CD4-positive, alpha-beta T cell treated with Interferon gamma for 1 hour (primary cell): ENCODE data around the gene KCNIP1.

Experiments used
- DNase-seq: peaks from one replicate; pipeline ENCODE4 v3.0.0-alpha.2; 2020

Gene KCNIP1

GRCh38 chr5:170603578-170604565 lies 100.1 kb downstream of the KCNIP1 start:
- no peak for DNase-seq

GRCh38 chr5:170606941-170607340 lies 103.1 kb downstream of the KCNIP1 start:
- no peak for DNase-seq

DNA sequence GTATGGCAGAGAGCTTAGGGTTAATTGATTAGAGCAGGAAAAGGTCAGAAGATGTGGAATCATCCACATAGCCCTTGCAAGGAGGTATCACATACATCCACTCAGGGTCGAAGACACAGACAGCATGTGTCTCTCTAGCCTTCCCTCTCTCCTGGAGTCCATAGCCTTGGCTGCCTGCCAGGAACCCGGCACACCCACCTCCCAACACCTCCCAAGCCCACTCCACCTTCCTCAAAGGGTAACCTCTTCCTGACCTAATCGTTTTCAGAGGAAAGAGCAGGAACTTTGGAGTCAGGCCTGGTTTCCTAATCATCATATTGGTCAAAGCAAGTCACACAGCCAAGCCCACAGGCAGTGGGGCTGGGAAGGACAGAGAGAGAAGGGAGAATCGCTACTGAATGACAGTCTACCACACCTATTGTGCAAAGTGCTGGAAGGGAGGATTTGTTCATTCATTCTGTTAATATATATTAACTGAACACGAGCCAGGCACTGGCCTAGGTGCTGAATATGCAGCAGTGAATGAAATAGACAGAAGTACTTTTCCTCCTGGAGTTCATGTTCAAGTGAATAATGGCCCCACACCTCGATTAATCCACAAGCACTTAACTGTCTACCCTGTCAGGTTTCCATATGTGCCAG lies 107.8 kb downstream of the KCNIP1 start:
- no peak for DNase-seq

GRCh38 chr5:170612256-170612678 lies 108.4 kb downstream of the KCNIP1 start:
- no peak for DNase-seq

- no peak for DNase-seq
Observed at GRCh38 chr5:170614065-170614490, 110.3 kb downstream of the KCNIP1 start.

- no peak for DNase-seq
Observed at GRCh38 chr5:170614720-170615119, 110.9 kb downstream of the KCNIP1 start.

- no peak for DNase-seq
Observed at GRCh38 chr5:170617533-170618490, 114.0 kb downstream of the KCNIP1 start.

DNA sequence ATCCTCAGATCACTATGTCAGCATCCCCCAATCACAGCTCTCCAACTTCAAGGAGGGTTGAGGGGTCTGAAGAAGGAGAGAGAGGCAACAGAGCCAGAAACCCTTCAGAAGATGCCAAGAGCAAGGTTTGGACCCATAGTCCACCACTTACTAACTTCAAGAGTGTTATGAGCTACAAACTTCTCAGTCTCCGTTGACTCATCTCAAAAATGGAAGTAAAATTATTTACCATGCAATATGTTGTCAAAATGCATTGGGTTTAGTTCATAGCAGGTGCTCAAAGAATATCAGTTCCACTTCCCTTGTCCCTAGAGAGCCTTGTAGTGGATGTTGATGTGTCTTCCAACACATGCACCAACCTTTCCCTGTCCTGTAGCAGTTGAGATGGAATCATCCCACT lies 116.0 kb downstream of the KCNIP1 start:
- no peak for DNase-seq

GRCh38 chr5:170622933-170623332 lies 119.1 kb downstream of the KCNIP1 start:
- no peak for DNase-seq

GRCh38 chr5:170623576-170624181 lies 119.9 kb downstream of the KCNIP1 start:
- DNase-seq: peak; percentile 14

- DNase-seq: no peak
Observed at GRCh38 chr5:170625221-170626165, 121.7 kb downstream of the KCNIP1 start.

DNA sequence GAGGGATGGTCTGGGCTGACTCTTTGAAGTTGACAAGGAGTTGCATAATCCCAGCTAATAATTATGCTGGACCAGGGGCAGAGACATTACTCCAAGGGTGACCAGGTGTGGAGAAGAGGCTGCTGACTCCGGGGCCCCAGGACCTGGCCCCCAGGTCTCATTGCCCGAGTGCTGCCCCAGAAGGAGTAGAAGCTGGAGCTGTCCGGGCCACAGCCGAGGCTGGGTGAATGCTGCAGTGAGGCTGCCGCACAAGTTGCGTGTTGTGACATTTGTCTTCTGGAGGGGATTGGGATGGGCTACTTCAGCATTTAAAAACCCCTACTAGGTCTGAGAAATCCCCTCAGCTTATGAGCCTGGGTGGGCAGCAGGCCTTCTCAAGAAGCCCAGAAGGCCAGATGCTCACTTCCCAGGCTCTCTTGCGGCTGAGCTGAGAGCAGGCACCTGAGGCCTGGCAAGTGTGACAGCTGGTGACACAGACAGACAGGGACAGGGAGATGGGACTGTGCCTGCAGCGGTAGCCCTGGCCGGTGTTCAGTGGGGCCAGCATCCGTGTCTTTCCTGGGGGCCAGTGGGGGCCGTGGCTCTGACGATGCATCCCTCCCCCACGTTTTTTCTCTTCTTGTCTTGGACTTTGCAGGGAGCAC lies 122.8 kb downstream of the KCNIP1 start:
- DNase-seq: no peak

DNA sequence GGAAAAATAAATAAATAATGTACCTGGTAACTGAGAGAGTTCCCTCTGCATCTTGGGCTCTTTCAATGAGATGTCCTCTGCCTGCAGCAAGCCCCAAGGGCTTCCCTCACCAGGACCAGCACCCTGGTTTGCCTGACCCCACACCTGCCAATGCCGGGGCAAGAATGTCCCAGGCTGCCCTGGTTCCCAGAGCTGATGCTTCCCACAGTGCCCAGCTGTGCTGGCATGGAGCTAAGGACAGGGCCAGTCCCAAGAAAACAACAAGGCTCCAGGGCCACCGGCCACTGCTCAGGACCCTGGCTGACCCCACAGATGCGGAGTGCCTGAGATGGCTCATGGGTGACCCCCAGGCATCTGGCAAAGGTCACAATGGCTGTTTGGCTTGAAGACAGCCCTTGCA lies 123.5 kb downstream of the KCNIP1 start:
- no peak for DNase-seq

- no peak for DNase-seq
Observed at GRCh38 chr5:170628028-170628427, 124.2 kb downstream of the KCNIP1 start.

DNA sequence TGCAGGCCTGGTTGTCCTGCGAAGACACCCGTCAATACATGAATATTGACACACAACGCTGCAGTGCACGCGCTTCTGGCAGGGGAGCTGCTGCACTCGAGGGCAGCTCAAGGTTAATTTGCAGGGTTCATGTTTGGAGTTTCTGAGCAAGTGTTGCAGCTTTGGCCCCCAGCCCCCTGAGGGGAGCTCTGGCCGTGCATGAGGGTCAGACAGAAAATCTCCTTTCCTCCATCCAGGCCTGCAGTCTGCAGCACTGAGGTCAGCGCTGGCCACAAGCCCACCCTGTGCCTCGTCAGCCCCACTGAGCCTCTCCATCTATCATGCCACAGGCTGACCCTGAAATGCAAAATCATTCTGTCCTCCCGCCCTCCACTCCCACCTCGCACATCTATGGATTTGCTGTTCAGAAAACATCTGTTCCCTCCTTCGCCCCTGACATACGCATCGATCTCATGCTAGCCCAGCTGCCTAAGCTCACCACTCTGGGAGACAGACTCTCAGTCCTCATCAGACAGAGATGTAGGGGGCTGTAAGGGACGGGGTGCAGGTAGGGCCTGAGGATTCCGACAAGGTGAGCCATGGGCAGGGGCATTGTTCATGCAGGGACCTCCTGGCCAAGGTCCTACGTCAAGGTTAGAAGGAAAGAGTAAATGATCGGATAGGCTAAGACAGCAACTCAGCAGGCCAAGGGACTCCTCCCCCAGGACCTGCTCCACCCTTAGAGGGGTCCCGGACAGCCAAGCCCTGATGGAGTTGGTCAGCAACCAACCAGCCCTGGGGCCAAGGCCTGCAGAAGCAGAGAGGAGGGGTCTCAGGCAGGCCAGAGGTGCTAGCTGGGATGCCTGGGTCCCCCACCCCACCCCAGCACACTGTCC lies 125.1 kb downstream of the KCNIP1 start:
- DNase-seq: no peak

DNA sequence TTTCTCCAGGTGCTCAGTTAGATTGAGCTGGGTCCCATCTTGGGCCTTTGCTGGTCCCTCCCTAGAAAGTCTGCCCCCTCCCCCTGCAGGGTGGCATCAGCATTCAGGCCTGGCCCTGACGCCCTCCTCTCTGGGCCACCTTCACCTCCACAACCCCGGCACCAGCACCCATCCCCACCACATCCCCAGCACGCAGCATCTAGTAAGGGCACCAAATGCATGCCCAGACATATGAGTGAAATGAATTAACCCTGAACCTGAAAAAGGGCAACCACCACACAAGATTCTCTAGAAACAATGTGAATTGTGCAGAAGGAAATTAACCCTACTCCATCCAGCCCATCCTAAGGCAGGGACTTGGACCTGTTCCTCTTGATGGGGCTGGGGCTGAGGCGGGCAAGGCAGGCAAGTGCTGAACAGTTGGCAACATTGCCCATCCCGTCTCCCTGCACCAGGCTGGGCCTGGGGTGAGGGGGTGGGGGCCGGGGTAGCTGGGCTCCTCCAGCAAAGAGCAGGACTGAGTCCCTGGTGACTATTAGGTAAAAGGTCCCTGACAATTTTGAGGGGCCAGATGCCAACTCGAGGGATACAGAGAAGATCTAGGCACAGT lies 125.9 kb downstream of the KCNIP1 start:
- no peak for DNase-seq

DNA sequence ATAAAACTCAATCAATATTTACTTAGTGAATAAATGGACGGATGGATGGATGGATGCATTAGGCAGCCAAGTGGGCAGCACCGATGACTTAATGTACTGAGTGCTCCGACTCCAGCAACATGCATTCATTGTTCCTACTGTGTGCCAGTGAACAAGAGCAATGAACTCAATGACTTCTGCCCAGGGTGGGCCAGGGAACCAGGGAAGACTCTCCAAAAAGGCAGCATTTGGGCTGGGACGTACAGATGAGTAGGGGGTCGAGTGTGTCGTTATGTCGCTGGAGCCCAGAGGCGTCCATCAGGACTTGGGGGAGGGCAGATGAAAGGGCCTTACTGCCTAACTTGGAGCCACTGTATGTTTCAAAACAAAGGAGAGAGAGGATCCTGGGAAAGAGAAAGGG lies 126.4 kb downstream of the KCNIP1 start:
- no peak for DNase-seq

DNA sequence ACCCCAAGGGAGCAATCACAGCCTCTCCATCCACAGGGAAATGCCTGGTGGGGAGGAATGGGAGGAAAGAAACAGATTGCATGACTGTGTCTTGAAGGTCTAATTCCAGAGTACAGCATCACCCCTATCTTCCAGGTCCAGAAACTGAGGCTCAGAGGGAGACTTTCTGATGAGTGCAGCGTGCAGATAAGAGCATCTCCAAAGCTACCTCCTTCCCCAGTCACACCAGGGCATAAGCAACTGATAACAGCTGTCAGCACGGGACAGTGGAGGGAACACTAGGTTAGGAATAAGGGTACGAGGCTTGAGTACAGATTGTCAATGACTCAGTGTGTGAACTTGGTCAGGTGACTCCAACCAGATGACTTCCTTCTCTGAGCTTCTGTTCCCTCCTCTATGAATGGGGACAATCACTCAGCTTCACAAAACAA lies 126.9 kb downstream of the KCNIP1 start:
- DNase-seq: no peak
